Measurements from ENCODE around the gene PDE4D. TPM values are rescaled to one million over a fixed set of nuclear protein-coding genes. Genes with fewer than 3 reads are reported as not detected.

PDE4D gene
- total RNA-seq, 1 experiment from 2014 or later = 2.4 TPM

- intact Hi-C loops (cut with micrococcal nuclease; ENCODE audit: unreplicated experiment) = loop anchor here (10.0 kb wide), 1 partner anchor 152 kb away; no protein-coding TSS in a partner anchor
- in situ Hi-C loops (cut with HindIII; ENCODE audit: low pct_unique_long_range_greater_than_20kb, low sequenced_read_pairs) = no loop called here
- Histone ChIP-seq H3K27ac (ENCODE audit: low read length) (no peak overlapping the region), H3K4me1 (ENCODE audit: control insufficient read depth, insufficient read depth, low read length) (no peaks in the 10 kb centered on the region), H3K27me3 (ENCODE audit: control insufficient read depth, insufficient read depth, low read length) (no peaks in the 10 kb centered on the region), H3K9me3 (ENCODE audit: control insufficient read depth, insufficient read depth, low read depth, low read length) (no peaks in the 10 kb centered on the region), H3K4me3 (ENCODE audit: low read depth in 2 of 2, low read length in 2 of 2) (no peak overlapping the region), H3K36me3 (ENCODE audit: control insufficient read depth, insufficient read depth, low read length) (no peaks in the 10 kb centered on the region)
- POLR2A ChIA-PET = no interaction called here
- ATAC-seq = no peak
- CTCF ChIA-PET = interaction anchor here (1.1 kb wide), 1 partner anchor 27 kb away, joined by 3 read pairs; no protein-coding TSS in a partner anchor
- TF ChIP-seq TCF7L2 (IDR thresholded peaks at IDR 0.05; ENCODE audit: low read depth, low read length) (no peak), REST (IDR thresholded peaks at IDR 0.05; ENCODE audit: insufficient read depth in 1 of 2, low read depth in 2 of 2, low read length in 1 of 2) (no peak), POLR2AphosphoS5 (IDR thresholded peaks at IDR 0.05; ENCODE audit: low read depth, low read length) (no peak), SIN3A (IDR thresholded peaks at IDR 0.05; ENCODE audit: borderline replicate concordance, insufficient read depth, low read depth, low read length) (no peak)
- TF ChIP-seq, protein P1, sequence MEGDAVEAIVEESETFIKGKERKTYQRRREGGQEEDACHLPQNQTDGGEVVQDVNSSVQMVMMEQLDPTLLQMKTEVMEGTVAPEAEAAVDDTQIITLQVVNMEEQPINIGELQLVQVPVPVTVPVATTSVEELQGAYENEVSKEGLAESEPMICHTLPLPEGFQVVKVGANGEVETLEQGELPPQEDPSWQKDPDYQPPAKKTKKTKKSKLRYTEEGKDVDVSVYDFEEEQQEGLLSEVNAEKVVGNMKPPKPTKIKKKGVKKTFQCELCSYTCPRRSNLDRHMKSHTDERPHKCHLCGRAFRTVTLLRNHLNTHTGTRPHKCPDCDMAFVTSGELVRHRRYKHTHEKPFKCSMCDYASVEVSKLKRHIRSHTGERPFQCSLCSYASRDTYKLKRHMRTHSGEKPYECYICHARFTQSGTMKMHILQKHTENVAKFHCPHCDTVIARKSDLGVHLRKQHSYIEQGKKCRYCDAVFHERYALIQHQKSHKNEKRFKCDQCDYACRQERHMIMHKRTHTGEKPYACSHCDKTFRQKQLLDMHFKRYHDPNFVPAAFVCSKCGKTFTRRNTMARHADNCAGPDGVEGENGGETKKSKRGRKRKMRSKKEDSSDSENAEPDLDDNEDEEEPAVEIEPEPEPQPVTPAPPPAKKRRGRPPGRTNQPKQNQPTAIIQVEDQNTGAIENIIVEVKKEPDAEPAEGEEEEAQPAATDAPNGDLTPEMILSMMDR (IDR thresholded peaks at IDR 0.05) = no peak
- BruUV-seq (replicated peaks) = no TSS peak
- no peak for DNase-seq (ENCODE audit: low read depth, low spot score)
Observed at GRCh38 chr5:59212596-59212995, 680.9 kb downstream of the PDE4D start.

GRCh38 chr5:59209758-59210359 lies 683.7 kb downstream of the PDE4D start:
- no peak for DNase-seq (ENCODE audit: low read depth, low spot score)
- BruUV-seq (replicated peaks) = no TSS peak
- intact Hi-C loops (cut with micrococcal nuclease; ENCODE audit: unreplicated experiment) (loop anchor here (10.0 kb wide), 1 partner anchor 155 kb away; no protein-coding TSS in a partner anchor), in situ Hi-C loops (cut with HindIII; ENCODE audit: low pct_unique_long_range_greater_than_20kb, low sequenced_read_pairs) (no loop called here)
- no peaks in the 10 kb centered on the region for H3K4me1 ChIP-seq (ENCODE audit: control insufficient read depth, insufficient read depth, low read length)
- no peaks in the 10 kb centered on the region for H3K27me3 ChIP-seq (ENCODE audit: control insufficient read depth, insufficient read depth, low read length)
- POLR2A ChIA-PET = no interaction called here
- no peak overlapping the region for H3K4me3 ChIP-seq (ENCODE audit: low read depth in 2 of 2, low read length in 2 of 2)
- no peaks in the 10 kb centered on the region for H3K36me3 ChIP-seq (ENCODE audit: control insufficient read depth, insufficient read depth, low read length)
- no peak for TF ChIP-seq TCF7L2 (IDR thresholded peaks at IDR 0.05; ENCODE audit: low read depth, low read length)
- ATAC-seq = no peak
- no peaks in the 10 kb centered on the region for H3K9me3 ChIP-seq (ENCODE audit: control insufficient read depth, insufficient read depth, low read depth, low read length)
- no peak overlapping the region for H3K27ac ChIP-seq (ENCODE audit: low read length)
- CTCF ChIA-PET = no interaction called here

DNA sequence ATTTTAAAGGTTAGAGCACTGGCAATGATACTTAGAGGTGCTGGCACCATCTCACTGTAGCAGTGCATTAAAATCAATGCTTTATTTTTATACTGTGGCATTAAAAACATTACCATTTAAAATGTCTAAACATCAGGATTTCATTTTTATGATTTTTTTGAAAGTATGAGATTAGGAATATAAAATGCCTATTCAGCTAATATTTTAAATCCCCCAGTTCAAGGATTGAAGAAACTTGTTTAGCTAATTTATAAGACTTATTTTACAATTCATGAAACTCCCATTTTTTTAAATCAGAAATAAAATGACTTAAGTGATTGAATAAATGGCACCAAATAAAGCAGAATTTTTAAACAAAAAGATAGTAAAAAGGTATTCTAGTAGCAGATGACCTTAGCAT lies 685.1 kb downstream of the PDE4D start:
- no peaks in the 10 kb centered on the region for H3K9me3 ChIP-seq (ENCODE audit: control insufficient read depth, insufficient read depth, low read depth, low read length)
- H3K27me3 ChIP-seq (ENCODE audit: control insufficient read depth, insufficient read depth, low read length) = no peaks in the 10 kb centered on the region
- no peak for TF ChIP-seq REST (IDR thresholded peaks at IDR 0.05; ENCODE audit: insufficient read depth in 1 of 2, low read depth in 2 of 2, low read length in 1 of 2)
- TF ChIP-seq POLR2AphosphoS5 (IDR thresholded peaks at IDR 0.05; ENCODE audit: low read depth, low read length) = no peak
- no peak for TF ChIP-seq SIN3A (IDR thresholded peaks at IDR 0.05; ENCODE audit: borderline replicate concordance, insufficient read depth, low read depth, low read length)
- no TSS peak for BruUV-seq (replicated peaks)
- H3K4me1 ChIP-seq (ENCODE audit: control insufficient read depth, insufficient read depth, low read length) = no peaks in the 10 kb centered on the region
- H3K36me3 ChIP-seq (ENCODE audit: control insufficient read depth, insufficient read depth, low read length) = no peaks in the 10 kb centered on the region
- DNase-seq (ENCODE audit: low read depth, low spot score) = no peak
- in situ Hi-C loops (cut with HindIII; ENCODE audit: low pct_unique_long_range_greater_than_20kb, low sequenced_read_pairs) = no loop called here
- CTCF ChIA-PET = no interaction called here
- no peak overlapping the region for H3K27ac ChIP-seq (ENCODE audit: low read length)
- no peak for ATAC-seq
- POLR2A ChIA-PET = no interaction called here
- intact Hi-C loops (cut with micrococcal nuclease; ENCODE audit: unreplicated experiment) = no loop called here
- no peak overlapping the region for H3K4me3 ChIP-seq (ENCODE audit: low read depth in 2 of 2, low read length in 2 of 2)
